ENCODE results near the gene HBQ1. TPM values are rescaled to one million over a fixed set of nuclear protein-coding genes. Genes with fewer than 3 reads are reported as not detected.
"Not testable (repeated sequence)": the region's sequence is repeated elsewhere in the genome, so short reads cannot be mapped to it uniquely, and the experiment has no call there.

The HBQ1 gene
- total and polyA plus RNA-seq, 2 of the 4 experiments (the other 2 are of a cell fraction): 0.92 TPM; not detected in 1

DNA sequence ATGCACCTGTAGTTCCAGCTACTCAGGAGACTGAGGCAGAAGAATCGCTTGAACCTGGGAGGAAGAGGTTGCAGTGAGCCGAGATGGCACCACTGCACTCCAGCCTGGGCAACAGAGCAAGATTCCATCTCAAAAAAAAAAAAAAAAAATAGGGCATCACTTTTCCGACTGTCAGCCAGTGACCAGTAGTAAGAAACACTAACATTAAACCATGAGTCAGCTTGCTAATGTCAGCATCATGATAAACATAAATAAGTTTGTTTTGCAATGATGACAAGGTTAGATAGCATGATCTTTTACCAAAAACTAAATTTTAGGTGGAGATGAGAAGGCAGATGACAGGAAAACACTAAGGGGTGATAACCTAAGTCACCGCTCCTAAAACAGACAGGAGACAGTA lies 29.1 kb downstream of the HBQ1 start:
- DNase-seq (peak; percentile 15), ATAC-seq (ENCODE audit: low read depth) (peak; percentile 58)
- dilution Hi-C loops (cut with HindIII; ENCODE audit: low sequenced_read_pairs, unreplicated experiment); H3K56ac ChIP-seq (ENCODE audit: extremely low read depth, insufficient read depth, low read length); in situ Hi-C loops (cut with MboI; ENCODE audit: low sequenced_read_pairs); H3K18ac ChIP-seq (ENCODE audit: low read depth, low read length); H3K14ac ChIP-seq (replicated peaks; ENCODE audit: low read depth, low read length); H3K27ac ChIP-seq (ENCODE audit: insufficient read depth, low read length); H2BK20ac ChIP-seq (ENCODE audit: low read depth, low read length); H2AFZ ChIP-seq (replicated peaks; ENCODE audit: low read length, poor library complexity); H3K27me3 ChIP-seq (ENCODE audit: control insufficient read depth, insufficient read depth, low read length); H4K91ac ChIP-seq (ENCODE audit: insufficient read depth, low read depth, low read length); H3K4me2 ChIP-seq (ENCODE audit: low read depth, low read length); H2BK15ac ChIP-seq (ENCODE audit: low read depth, low read length); intact Hi-C loops (cut with micrococcal nuclease); H2BK5ac ChIP-seq (ENCODE audit: low read depth, low read length, poor library complexity, severe bottlenecking); BruUV-seq (replicated peaks); H3K9ac ChIP-seq (ENCODE audit: low read depth, low read length); H3K4me3 ChIP-seq (ENCODE audit: insufficient read depth, low read depth, low read length); H3K9me3 ChIP-seq (ENCODE audit: control insufficient read depth, insufficient read depth, low read length); H4K5ac ChIP-seq (ENCODE audit: low read depth, low read length); H2BK120ac ChIP-seq (ENCODE audit: low read depth, low read length); H3K4ac ChIP-seq (ENCODE audit: low read depth, low read length); H2AK9ac ChIP-seq (replicated peaks; ENCODE audit: low read depth, low read length, poor library complexity); H2AK5ac ChIP-seq (ENCODE audit: low read depth, low read length); POLR2A ChIA-PET (ENCODE audit: unreplicated experiment); H4K8ac ChIP-seq (ENCODE audit: low read depth in 2 of 2, low read length in 2 of 2); H3K9me1 ChIP-seq (ENCODE audit: insufficient read depth, low read length); H3K4me1 ChIP-seq (ENCODE audit: control insufficient read depth, insufficient read depth, low read length); H3K23ac ChIP-seq (ENCODE audit: low read depth, low read length): not testable (repeated sequence)
- WGBS, 2 experiments (ENCODE audit: extremely low coverage in 2 of 2, insufficient read length in 1 of 2): no CpG with 5 or more reads among the region's 4 CpGs
- H3K79me1 ChIP-seq (ENCODE audit: low read depth in 1 of 2, low read length in 2 of 2): peaks cover 42 to 81% of the 10 kb centered on the region in 2 experiments
- peaks cover 65% of the 10 kb centered on the region for H4K20me1 ChIP-seq (ENCODE audit: insufficient read depth, low read length)
- TF ChIP-seq CEBPB (IDR thresholded peaks at IDR 0.05; ENCODE audit: low read depth, low read length): peak; percentile 21; the same call in 1 of the 2 replicates
- CTCF ChIA-PET: interaction anchor here (0.6 kb wide), 1 partner anchor 59 kb away, joined by 4 read pairs; no protein-coding TSS in a partner anchor
- H3K36me3 ChIP-seq (ENCODE audit: control insufficient read depth, insufficient read depth, low read length): peaks cover 56% of the 10 kb centered on the region

GRCh38 chr16:211631-212180 lies 31.4 kb downstream of the HBQ1 start:
- H3K36me3 ChIP-seq (ENCODE audit: control insufficient read depth, insufficient read depth, low read length): peaks cover 50% of the 10 kb centered on the region
- ATAC-seq (ENCODE audit: low read depth); DNase-seq; H3K9me3 ChIP-seq (ENCODE audit: control insufficient read depth, insufficient read depth, low read length); H3K4me2 ChIP-seq (ENCODE audit: low read depth, low read length); BruUV-seq (replicated peaks); H2BK15ac ChIP-seq (ENCODE audit: low read depth, low read length); H3K27ac ChIP-seq (ENCODE audit: insufficient read depth, low read length); H3K9ac ChIP-seq (ENCODE audit: low read depth, low read length); H2BK120ac ChIP-seq (ENCODE audit: low read depth, low read length); H3K23ac ChIP-seq (ENCODE audit: low read depth, low read length); H3K4ac ChIP-seq (ENCODE audit: low read depth, low read length); H2AK5ac ChIP-seq (ENCODE audit: low read depth, low read length); H3K9me1 ChIP-seq (ENCODE audit: insufficient read depth, low read length); H3K4me3 ChIP-seq (ENCODE audit: insufficient read depth, low read depth, low read length); H3K14ac ChIP-seq (replicated peaks; ENCODE audit: low read depth, low read length); dilution Hi-C loops (cut with HindIII; ENCODE audit: low sequenced_read_pairs, unreplicated experiment); H2AFZ ChIP-seq (replicated peaks; ENCODE audit: low read length, poor library complexity); in situ Hi-C loops (cut with MboI; ENCODE audit: low sequenced_read_pairs); H3K18ac ChIP-seq (ENCODE audit: low read depth, low read length); H4K8ac ChIP-seq (ENCODE audit: low read depth in 2 of 2, low read length in 2 of 2); H3K27me3 ChIP-seq (ENCODE audit: control insufficient read depth, insufficient read depth, low read length); H2AK9ac ChIP-seq (replicated peaks; ENCODE audit: low read depth, low read length, poor library complexity); H3K4me1 ChIP-seq (ENCODE audit: control insufficient read depth, insufficient read depth, low read length); H4K91ac ChIP-seq (ENCODE audit: insufficient read depth, low read depth, low read length); intact Hi-C loops (cut with micrococcal nuclease); H2BK20ac ChIP-seq (ENCODE audit: low read depth, low read length); H3K56ac ChIP-seq (ENCODE audit: extremely low read depth, insufficient read depth, low read length); H2BK5ac ChIP-seq (ENCODE audit: low read depth, low read length, poor library complexity, severe bottlenecking); H4K5ac ChIP-seq (ENCODE audit: low read depth, low read length); POLR2A ChIA-PET (ENCODE audit: unreplicated experiment): not testable (repeated sequence)
- peaks cover 34 to 80% of the 10 kb centered on the region in 2 experiments for H3K79me1 ChIP-seq (ENCODE audit: low read depth in 1 of 2, low read length in 2 of 2)
- CTCF ChIA-PET: interaction anchor here (0.6 kb wide), 1 partner anchor 13 kb away, joined by 5 read pairs; no protein-coding TSS in a partner anchor
- H4K20me1 ChIP-seq (ENCODE audit: insufficient read depth, low read length): peaks cover 83% of the 10 kb centered on the region
- 91% methylated on average over 4 of the region's 14 CpGs; no CpG with 5 or more reads in 1 of the 2 experiments for WGBS, 2 experiments (ENCODE audit: extremely low coverage in 2 of 2, insufficient read length in 1 of 2)

Measured in IMR-90 (cell line).